MG63 (cell line): ENCODE measurements around the gene UBAC2. TPM values are rescaled to one million over a fixed set of nuclear protein-coding genes. Genes with fewer than 3 reads are reported as not detected.
"Not testable (repeated sequence)": the region's sequence is repeated elsewhere in the genome, so short reads cannot be mapped to it uniquely, and the experiment has no call there.

ENCODE experiments used
- DNase-seq: peaks from one replicate; pipeline ENCODE4 v3.0.0-alpha.2; 2020
- H3K27me3 ChIP-seq: fragments of 250-450 bp; sonication (Bioruptor Pico); 2 replicates; pipeline ENCODE4 v1.5.1; 2020; ENCODE audit warnings: mild to moderate bottlenecking, moderate library complexity
- H3K36me3 ChIP-seq: fragments of 250-450 bp; sonication (Bioruptor Pico); 2 replicates; pipeline ENCODE4 v1.5.1; 2020; ENCODE audit warnings: mild to moderate bottlenecking, moderate library complexity
- H3K4me3 ChIP-seq: fragments of 250-450 bp; sonication (Bioruptor Pico); 2 replicates; pipeline ENCODE4 v1.5.1; 2020; ENCODE audit warnings: mild to moderate bottlenecking, moderate library complexity
- H3K9me3 ChIP-seq: fragments of 250-450 bp; sonication (Bioruptor Pico); 2 replicates; pipeline ENCODE4 v1.5.1; 2020; ENCODE audit warnings: mild to moderate bottlenecking, moderate library complexity
- total RNA-seq: library from RNA; depleted of rRNA; stranded (reverse); fragments of >200 nt; shearing (Covaris generic); gene quantifications from 2 replicates; pipeline ENCODE4 v1.2.3, GENCODE V29; 2014; ENCODE audit warnings: low replicate concordance

Gene UBAC2
- total RNA-seq, 1 experiment from 2014 or later = 80.9 TPM

- Histone ChIP-seq H3K9me3 (no peaks in the 10 kb centered on the region), H3K4me3 (no peak overlapping the region), H3K27me3 (no peaks in the 10 kb centered on the region), H3K36me3 (no peaks in the 10 kb centered on the region; the same call in none of the 2 replicates)
- DNase-seq = no peak
Measured at GRCh38 chr13:99381766-99382165, 181.1 kb downstream of the UBAC2 start.

DNA sequence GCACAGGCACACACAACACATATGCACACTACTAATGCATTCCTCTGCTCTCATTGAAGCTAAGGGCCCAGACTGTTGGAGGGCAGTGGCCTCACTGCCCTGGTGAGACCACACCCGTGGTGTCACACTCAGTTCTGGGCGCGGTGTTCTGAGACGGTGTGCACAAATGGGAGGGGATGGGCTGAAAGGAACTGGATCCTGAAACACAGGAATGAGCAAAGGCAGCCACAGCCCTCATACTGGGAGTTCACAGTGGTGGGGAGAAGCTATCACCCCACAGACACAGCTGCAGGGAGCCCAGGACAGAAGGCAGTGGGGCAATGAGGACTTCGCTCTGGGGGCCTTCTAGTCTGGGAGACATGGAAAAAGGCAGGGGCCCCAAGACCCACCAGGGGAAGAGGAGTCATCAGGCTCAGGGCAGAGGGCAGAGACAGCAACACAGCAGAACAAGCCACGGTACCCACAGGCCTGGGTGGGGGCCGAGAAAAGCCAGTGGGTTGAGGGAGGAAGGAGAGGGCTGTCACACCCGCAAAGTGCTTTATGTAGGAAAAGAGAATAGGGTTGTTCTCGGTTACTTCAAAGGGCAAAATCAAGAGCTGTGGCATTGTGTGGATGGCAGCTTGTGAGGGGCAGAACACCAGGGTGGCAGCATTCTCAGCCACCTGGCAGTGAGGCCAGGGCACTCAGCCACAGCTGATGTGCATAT lies 181.9 kb downstream of the UBAC2 start:
- H3K4me3 ChIP-seq = no peak overlapping the region
- H3K27me3 ChIP-seq = no peaks in the 10 kb centered on the region
- H3K36me3 ChIP-seq = no peaks in the 10 kb centered on the region; the same call in 1 of the 2 replicates
- DNase-seq = no peak
- H3K9me3 ChIP-seq = no peaks in the 10 kb centered on the region

DNA sequence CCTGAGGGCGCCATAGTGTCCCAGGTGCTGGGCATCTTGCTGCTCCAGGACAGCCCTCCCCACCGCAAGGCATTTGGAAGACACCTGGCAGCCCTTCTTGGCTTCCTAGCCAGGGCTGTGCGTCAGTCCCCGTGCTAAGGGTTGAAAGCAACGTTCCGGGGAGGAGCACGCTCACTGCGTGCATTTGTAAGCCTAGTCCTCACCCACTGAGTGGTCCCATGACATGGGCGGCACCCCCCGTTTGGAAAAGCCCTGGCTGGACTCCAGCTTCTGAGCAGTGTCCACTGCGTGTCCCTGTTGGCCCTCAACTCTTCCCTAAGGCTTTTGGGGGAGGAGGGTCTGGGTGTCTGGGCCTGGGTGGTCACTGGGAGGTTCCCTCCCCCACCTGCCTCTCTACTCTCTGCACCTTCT lies 182.9 kb downstream of the UBAC2 start:
- H3K9me3 ChIP-seq = no peaks in the 10 kb centered on the region
- no peak for DNase-seq
- H3K36me3 ChIP-seq = peaks cover 2% of the 10 kb centered on the region; the same call in 1 of the 2 replicates
- H3K27me3 ChIP-seq = no peaks in the 10 kb centered on the region
- H3K4me3 ChIP-seq = no peak overlapping the region

DNA sequence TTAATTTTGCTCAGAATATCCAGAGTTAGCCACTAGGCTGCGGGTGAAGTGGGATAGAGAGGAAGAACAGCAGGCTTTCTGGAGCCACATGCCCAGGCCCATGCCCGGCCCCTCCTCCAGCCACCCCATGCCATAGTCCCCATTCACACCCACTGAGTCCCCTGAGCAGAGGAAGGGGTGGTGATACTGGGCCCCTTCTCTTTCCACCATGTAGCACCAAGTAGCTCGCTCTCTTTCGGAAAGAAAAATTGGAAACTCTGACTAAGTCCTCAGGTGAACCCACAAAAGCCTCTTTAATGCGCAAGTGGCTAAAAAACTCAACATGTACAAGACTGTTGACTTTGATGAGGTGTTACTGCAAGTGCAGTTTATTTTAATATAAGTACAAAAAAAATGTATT lies 183.3 kb downstream of the UBAC2 start:
- no peaks in the 10 kb centered on the region for H3K9me3 ChIP-seq
- DNase-seq = no peak
- no peaks in the 10 kb centered on the region for H3K27me3 ChIP-seq
- no peak overlapping the region for H3K4me3 ChIP-seq
- peaks cover 2% of the 10 kb centered on the region; the same call in 1 of the 2 replicates for H3K36me3 ChIP-seq

- H3K27me3 ChIP-seq = no peaks in the 10 kb centered on the region
- no peak for DNase-seq
- peaks cover 2% of the 10 kb centered on the region; the same call in 1 of the 2 replicates for H3K36me3 ChIP-seq
- H3K4me3 ChIP-seq = no peak overlapping the region
- no peaks in the 10 kb centered on the region for H3K9me3 ChIP-seq
Measured at GRCh38 chr13:99384468-99384867, 183.8 kb downstream of the UBAC2 start.

GRCh38 chr13:99385161-99385560 lies 184.5 kb downstream of the UBAC2 start:
- no peak overlapping the region for H3K4me3 ChIP-seq
- no peaks in the 10 kb centered on the region for H3K9me3 ChIP-seq
- peaks cover 2% of the 10 kb centered on the region; the same call in 1 of the 2 replicates for H3K36me3 ChIP-seq
- DNase-seq = no peak
- no peaks in the 10 kb centered on the region for H3K27me3 ChIP-seq

DNA sequence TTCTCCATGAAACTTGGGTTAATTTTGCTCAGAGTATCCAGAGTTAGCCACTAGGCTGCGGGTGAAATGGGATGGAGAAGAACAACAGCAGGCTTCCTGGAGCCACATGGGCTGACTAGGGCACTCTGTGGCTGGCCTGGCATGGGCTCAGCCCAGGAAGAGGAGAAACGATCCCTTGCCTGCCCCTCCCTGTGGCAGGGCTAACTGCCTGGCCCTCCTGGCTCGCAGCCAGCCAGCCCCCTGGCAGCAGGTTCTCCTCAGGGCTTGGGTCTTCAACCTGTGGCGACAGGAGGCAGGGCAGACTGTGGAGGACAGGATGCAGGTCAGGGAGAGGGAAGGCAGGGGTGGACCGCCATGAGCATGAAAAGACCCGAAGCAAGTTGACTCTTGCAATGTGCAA lies 185.3 kb downstream of the UBAC2 start:
- no peaks in the 10 kb centered on the region for H3K27me3 ChIP-seq
- no peak overlapping the region for H3K4me3 ChIP-seq
- no peaks in the 10 kb centered on the region for H3K9me3 ChIP-seq
- peaks cover 2% of the 10 kb centered on the region; the same call in 1 of the 2 replicates for H3K36me3 ChIP-seq
- no peak for DNase-seq

GRCh38 chr13:99386495-99386894 lies 185.8 kb downstream of the UBAC2 start:
- no peak for DNase-seq

GRCh38 chr13:99386911-99387788 lies 186.5 kb downstream of the UBAC2 start:
- Histone ChIP-seq H3K36me3 (peaks cover 2% of the 10 kb centered on the region; the same call in 1 of the 2 replicates), H3K4me3 (no peak overlapping the region), H3K27me3 (no peaks in the 10 kb centered on the region), H3K9me3 (no peaks in the 10 kb centered on the region)
- DNase-seq = peak; percentile 21

More at GRCh38 chr13:99386495-99386894, 185.8 kb downstream of the UBAC2 start:
- H3K4me3 ChIP-seq = no peak overlapping the region
- H3K36me3 ChIP-seq = peaks cover 2% of the 10 kb centered on the region; the same call in 1 of the 2 replicates
- no peaks in the 10 kb centered on the region for H3K27me3 ChIP-seq
- H3K9me3 ChIP-seq = no peaks in the 10 kb centered on the region

DNA sequence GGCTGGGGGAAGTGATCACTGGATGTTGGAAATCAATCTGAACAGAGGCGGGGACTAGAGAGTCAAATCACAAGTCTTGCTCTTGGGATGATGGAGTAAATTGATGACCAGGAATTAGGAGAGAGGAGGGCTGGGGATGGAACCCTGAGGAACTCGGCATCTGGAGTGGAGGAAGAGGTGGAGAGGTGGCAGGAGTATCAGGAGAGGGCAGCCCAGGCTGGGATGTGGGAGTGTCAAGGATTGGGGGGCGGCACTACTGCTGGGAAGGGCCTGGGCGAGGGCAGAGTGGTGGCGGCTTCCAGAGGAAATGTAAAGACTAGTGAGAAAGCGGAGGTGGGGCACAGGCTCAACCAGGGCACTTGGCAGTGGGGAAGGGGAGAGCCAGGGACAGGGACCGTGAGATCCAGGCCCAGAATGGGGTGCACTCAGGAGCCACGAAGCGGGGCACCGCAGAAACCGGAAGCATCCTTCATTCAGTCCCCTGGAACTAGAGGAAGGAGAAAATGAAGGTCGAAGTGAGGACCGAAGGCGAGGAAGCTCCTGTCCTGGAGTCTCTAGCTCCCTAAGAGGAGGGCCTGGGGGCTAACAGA lies 187.8 kb downstream of the UBAC2 start:
- DNase-seq = no peak
- peaks cover 2% of the 10 kb centered on the region; the same call in 1 of the 2 replicates for H3K36me3 ChIP-seq
- no peaks in the 10 kb centered on the region for H3K9me3 ChIP-seq
- H3K27me3 ChIP-seq = no peaks in the 10 kb centered on the region
- H3K4me3 ChIP-seq = no peak overlapping the region

GRCh38 chr13:99389094-99389493 lies 188.4 kb downstream of the UBAC2 start:
- not testable (repeated sequence) for H3K4me3 ChIP-seq, H3K9me3 ChIP-seq, H3K36me3 ChIP-seq, DNase-seq, H3K27me3 ChIP-seq

- H3K9me3 ChIP-seq = no peaks in the 10 kb centered on the region
- no peak overlapping the region for H3K4me3 ChIP-seq
- no peak for DNase-seq
- H3K36me3 ChIP-seq = peaks cover 2% of the 10 kb centered on the region; the same call in 1 of the 2 replicates
- H3K27me3 ChIP-seq = no peaks in the 10 kb centered on the region
Measured at GRCh38 chr13:99389520-99390304, 189.1 kb downstream of the UBAC2 start.

DNA sequence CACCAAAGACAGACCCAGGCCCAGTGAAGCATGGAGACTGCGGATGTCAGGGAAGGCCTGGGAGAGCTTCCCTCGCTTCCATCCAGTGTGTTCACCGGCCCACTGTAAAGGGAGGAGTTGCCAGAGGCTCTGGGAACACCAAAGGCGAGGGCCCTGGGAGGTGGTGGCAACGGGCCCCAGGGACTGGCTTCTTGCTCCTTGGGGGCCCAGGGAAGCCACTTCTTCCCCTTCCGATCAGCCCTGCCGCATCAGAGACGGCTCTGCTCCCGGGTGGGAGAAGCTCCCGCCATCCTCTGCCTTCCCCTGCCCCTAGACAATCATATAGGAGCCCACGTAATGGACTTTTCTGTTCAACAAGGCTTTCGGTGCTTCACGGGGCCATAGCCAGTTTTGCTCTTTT lies 189.9 kb downstream of the UBAC2 start:
- H3K4me3 ChIP-seq = no peak overlapping the region
- DNase-seq = no peak
- no peaks in the 10 kb centered on the region for H3K9me3 ChIP-seq
- no peaks in the 10 kb centered on the region for H3K27me3 ChIP-seq
- H3K36me3 ChIP-seq = peaks cover 2% of the 10 kb centered on the region; the same call in 1 of the 2 replicates

GRCh38 chr13:99391781-99392469 lies 191.3 kb downstream of the UBAC2 start:
- Histone ChIP-seq H3K36me3 (peaks cover 2% of the 10 kb centered on the region; the same call in 1 of the 2 replicates), H3K4me3 (no peak overlapping the region), H3K27me3 (no peaks in the 10 kb centered on the region), H3K9me3 (no peaks in the 10 kb centered on the region)
- no peak for DNase-seq

- H3K9me3 ChIP-seq = no peaks in the 10 kb centered on the region
- DNase-seq = no peak
Measured at GRCh38 chr13:99392470-99393135, 191.9 kb downstream of the UBAC2 start.

More at GRCh38 chr13:99392470-99393135, 191.9 kb downstream of the UBAC2 start:
- Histone ChIP-seq H3K36me3 (peaks cover 2% of the 10 kb centered on the region; the same call in 1 of the 2 replicates), H3K4me3 (no peak overlapping the region), H3K27me3 (no peaks in the 10 kb centered on the region)
